ENCODE data around the gene EVI5L. TPM values are rescaled to one million over a fixed set of nuclear protein-coding genes. Genes with fewer than 3 reads are reported as not detected.

The EVI5L gene
- total RNA-seq, 2 donors from 2014 or later, result 6.0 to 12.9 TPM

GRCh38 chr19:7844951-7845350, 14.9 kb downstream of the EVI5L start:
- TF ChIP-seq CTCF (IDR thresholded peaks at IDR 0.05) (no peak), POLR2A (IDR thresholded peaks at IDR 0.05) (no peak)
- no peak for ATAC-seq
- intact Hi-C loops (cut with DNase I), result no loop called here

GRCh38 chr19:7845390-7846154, 15.6 kb downstream of the EVI5L start:
- Histone ChIP-seq H3K4me1 (peaks cover 3% of the 10 kb centered on the region), H3K36me3 (replicated peaks in 1 of 2; ENCODE audit: insufficient read depth in 1 of 2, low read depth in 2 of 2) (no peaks in the 10 kb centered on the region), H3K27ac (no peak overlapping the region), H3K4me3 (no peak overlapping the region), H3K9me3 (no peaks in the 10 kb centered on the region), H3K27me3 (no peaks in the 10 kb centered on the region)
- ATAC-seq (no peak), DNase-seq (no peak)
- intact Hi-C loops (cut with DNase I), result no loop called here
- TF ChIP-seq POLR2A (IDR thresholded peaks at IDR 0.05) (no peak), CTCF (IDR thresholded peaks at IDR 0.05) (no peak)
- 81 to 88% methylated on average over 8 to 20 of the region's 20 CpGs for WGBS, 2 donors

More at GRCh38 chr19:7844951-7845350, 14.9 kb downstream of the EVI5L start:
- H3K4me1 ChIP-seq, result peaks cover 3% of the 10 kb centered on the region
- WGBS, 2 donors, result 88 to 100% methylated on average over 2 to 10 of the region's 10 CpGs
- H3K27ac ChIP-seq, result no peak overlapping the region
- H3K27me3 ChIP-seq, result no peaks in the 10 kb centered on the region
- no peak overlapping the region for H3K4me3 ChIP-seq
- DNase-seq, result no peak
- H3K9me3 ChIP-seq, result no peaks in the 10 kb centered on the region
- H3K36me3 ChIP-seq (replicated peaks in 1 of 2; ENCODE audit: insufficient read depth in 1 of 2, low read depth in 2 of 2), result no peaks in the 10 kb centered on the region

GRCh38 chr19:7846155-7846646, 16.2 kb downstream of the EVI5L start:
- ATAC-seq, result no peak
- no peak for DNase-seq
- no peak overlapping the region for H3K4me3 ChIP-seq
- no peaks in the 10 kb centered on the region for H3K36me3 ChIP-seq (replicated peaks in 1 of 2; ENCODE audit: insufficient read depth in 1 of 2, low read depth in 2 of 2)
- H3K27ac ChIP-seq, result no peak overlapping the region
- H3K9me3 ChIP-seq, result no peaks in the 10 kb centered on the region
- peaks cover 3% of the 10 kb centered on the region for H3K4me1 ChIP-seq
- H3K27me3 ChIP-seq, result no peaks in the 10 kb centered on the region
- intact Hi-C loops (cut with DNase I), result no loop called here
- 85 to 86% methylated on average over 7 to 19 of the region's 19 CpGs for WGBS, 2 donors
- TF ChIP-seq CTCF (IDR thresholded peaks at IDR 0.05), result no peak

GRCh38 chr19:7847664-7848063, 17.6 kb downstream of the EVI5L start:
- TF ChIP-seq POLR2A (IDR thresholded peaks at IDR 0.05) (no peak), CTCF (IDR thresholded peaks at IDR 0.05) (no peak)
- Histone ChIP-seq H3K4me1 (peaks cover 3% of the 10 kb centered on the region), H3K4me3 (no peak overlapping the region), H3K36me3 (replicated peaks in 1 of 2; ENCODE audit: insufficient read depth in 1 of 2, low read depth in 2 of 2) (no peaks in the 10 kb centered on the region), H3K27me3 (no peaks in the 10 kb centered on the region), H3K9me3 (no peaks in the 10 kb centered on the region), H3K27ac (no peak overlapping the region)
- intact Hi-C loops (cut with DNase I), result no loop called here
- ATAC-seq (no peak), DNase-seq (no peak)
- WGBS, 2 donors, result 56 to 89% methylated on average over 1 to 23 of the region's 23 CpGs
